ENCODE results near the gene SNAP47.

The SNAP47 gene

DNA sequence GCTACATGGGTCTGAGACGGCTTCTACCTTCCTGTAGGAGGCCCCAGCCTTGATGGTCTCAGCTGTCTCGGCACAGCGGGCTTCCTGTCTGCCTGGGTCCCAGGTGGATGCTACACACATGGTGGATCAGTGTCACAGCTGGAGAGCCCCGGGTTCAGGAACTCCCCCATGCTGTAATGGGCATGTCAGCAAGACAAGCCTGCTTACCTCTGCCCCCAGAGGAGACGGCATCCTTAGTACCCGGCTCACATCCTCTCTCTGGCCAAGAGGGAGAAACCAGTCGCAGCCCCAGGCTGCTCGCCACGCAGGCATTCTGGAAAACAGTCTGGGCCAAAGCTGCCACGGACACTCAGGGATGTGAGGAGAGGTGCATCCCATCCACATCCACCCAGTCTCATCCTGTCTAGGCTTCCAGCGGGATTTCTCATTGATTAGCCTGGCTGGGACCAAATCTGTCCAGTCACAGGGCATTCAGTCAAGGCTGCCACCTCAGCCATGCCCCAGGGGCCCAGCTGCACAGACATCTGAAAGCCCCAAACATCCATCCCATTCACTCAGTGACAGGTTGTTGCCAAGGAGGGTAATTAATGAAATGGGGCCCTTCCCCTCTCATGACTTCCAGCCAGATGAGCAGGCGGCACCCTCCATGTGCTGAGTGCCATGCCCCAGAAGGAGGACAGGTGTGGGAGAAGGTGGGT, 10.5 kb downstream of the SNAP47 start:
- no peak overlapping the region for H3K4me2 ChIP-seq (ENCODE audit: low read length)
- H3K9ac ChIP-seq (ENCODE audit: low read length) = no peak overlapping the region; the same call in 1 of the 2 replicates
- H3K4me1 ChIP-seq (ENCODE audit: insufficient read depth, low read length, severe bottlenecking) = peaks cover 16% of the 10 kb centered on the region
- H3F3A ChIP-seq (ENCODE audit: insufficient read depth, low read length) = no peaks in the 10 kb centered on the region
- H3K27ac ChIP-seq (ENCODE audit: low read depth, low read length, poor library complexity, severe bottlenecking) = no peak overlapping the region
- TF ChIP-seq, protein P1, sequence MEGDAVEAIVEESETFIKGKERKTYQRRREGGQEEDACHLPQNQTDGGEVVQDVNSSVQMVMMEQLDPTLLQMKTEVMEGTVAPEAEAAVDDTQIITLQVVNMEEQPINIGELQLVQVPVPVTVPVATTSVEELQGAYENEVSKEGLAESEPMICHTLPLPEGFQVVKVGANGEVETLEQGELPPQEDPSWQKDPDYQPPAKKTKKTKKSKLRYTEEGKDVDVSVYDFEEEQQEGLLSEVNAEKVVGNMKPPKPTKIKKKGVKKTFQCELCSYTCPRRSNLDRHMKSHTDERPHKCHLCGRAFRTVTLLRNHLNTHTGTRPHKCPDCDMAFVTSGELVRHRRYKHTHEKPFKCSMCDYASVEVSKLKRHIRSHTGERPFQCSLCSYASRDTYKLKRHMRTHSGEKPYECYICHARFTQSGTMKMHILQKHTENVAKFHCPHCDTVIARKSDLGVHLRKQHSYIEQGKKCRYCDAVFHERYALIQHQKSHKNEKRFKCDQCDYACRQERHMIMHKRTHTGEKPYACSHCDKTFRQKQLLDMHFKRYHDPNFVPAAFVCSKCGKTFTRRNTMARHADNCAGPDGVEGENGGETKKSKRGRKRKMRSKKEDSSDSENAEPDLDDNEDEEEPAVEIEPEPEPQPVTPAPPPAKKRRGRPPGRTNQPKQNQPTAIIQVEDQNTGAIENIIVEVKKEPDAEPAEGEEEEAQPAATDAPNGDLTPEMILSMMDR (IDR thresholded peaks at IDR 0.05; ENCODE audit: low read length) = no peak
- TF ChIP-seq EZH2 (IDR thresholded peaks at IDR 0.05; ENCODE audit: borderline replicate concordance, low read length) = no peak
- peaks cover 14% of the 10 kb centered on the region; the same call in 1 of the 2 replicates for H3K36me3 ChIP-seq (ENCODE audit: insufficient read depth, low read length)
- no peaks in the 10 kb centered on the region for H4K20me1 ChIP-seq (ENCODE audit: insufficient read depth, low read length)
- 0 out of 2 replicates have a peak, but pooled peaks cover 4% of the 10 kb centered on the region for H3K79me2 ChIP-seq (ENCODE audit: insufficient read depth, low read length)
- H2AFZ ChIP-seq (ENCODE audit: low read length) = no peak overlapping the region
- no peaks in the 10 kb centered on the region for H3K27me3 ChIP-seq (ENCODE audit: insufficient read depth, low read length)
- H3K9me3 ChIP-seq (ENCODE audit: low read length) = no peaks in the 10 kb centered on the region
- no peak overlapping the region for H3K4me3 ChIP-seq (ENCODE audit: low read depth, low read length, poor library complexity, severe bottlenecking)
- H3K9me2 ChIP-seq (ENCODE audit: low read depth, low read length) = no peaks in the 10 kb centered on the region

DNA sequence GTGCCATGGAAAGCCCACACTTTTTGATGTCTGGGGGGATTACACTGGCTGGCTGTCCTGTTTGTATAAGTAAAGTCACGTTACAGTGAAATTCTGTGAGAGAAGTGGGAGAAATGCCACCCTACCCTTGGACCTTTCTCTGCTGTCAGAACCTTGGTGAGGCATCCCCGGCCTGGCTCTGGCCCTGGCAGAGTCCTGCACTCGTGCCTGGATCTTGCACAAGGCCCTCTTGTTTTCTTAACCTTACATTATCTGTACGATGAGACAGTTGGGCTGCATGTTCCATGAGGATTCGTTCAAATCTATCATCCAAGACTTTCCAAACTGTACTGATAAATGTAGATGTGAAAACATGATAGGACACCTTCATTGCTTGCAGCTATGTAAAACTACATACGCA, 11.4 kb downstream of the SNAP47 start:
- TF ChIP-seq, protein P1 (IDR thresholded peaks at IDR 0.05; ENCODE audit: low read length) = no peak
- no peak for TF ChIP-seq EZH2 (IDR thresholded peaks at IDR 0.05; ENCODE audit: borderline replicate concordance, low read length)
- Histone ChIP-seq H3K9me3 (ENCODE audit: low read length) (no peaks in the 10 kb centered on the region), H3K9ac (ENCODE audit: low read length) (no peak overlapping the region), H3K79me2 (ENCODE audit: insufficient read depth, low read length) (0 out of 2 replicates have a peak, but pooled peaks cover 4% of the 10 kb centered on the region), H3K36me3 (ENCODE audit: insufficient read depth, low read length) (peaks cover 22% of the 10 kb centered on the region; the same call in 1 of the 2 replicates), H3K4me2 (ENCODE audit: low read length) (no peak overlapping the region), H3K9me2 (ENCODE audit: low read depth, low read length) (no peaks in the 10 kb centered on the region), H3K4me3 (ENCODE audit: low read depth, low read length, poor library complexity, severe bottlenecking) (no peak overlapping the region), H3F3A (ENCODE audit: insufficient read depth, low read length) (no peaks in the 10 kb centered on the region), H3K27ac (ENCODE audit: low read depth, low read length, poor library complexity, severe bottlenecking) (no peak overlapping the region), H3K4me1 (ENCODE audit: insufficient read depth, low read length, severe bottlenecking) (peaks cover 16% of the 10 kb centered on the region), H3K27me3 (ENCODE audit: insufficient read depth, low read length) (no peaks in the 10 kb centered on the region), H2AFZ (ENCODE audit: low read length) (no peak overlapping the region), H4K20me1 (ENCODE audit: insufficient read depth, low read length) (no peaks in the 10 kb centered on the region)

DNA sequence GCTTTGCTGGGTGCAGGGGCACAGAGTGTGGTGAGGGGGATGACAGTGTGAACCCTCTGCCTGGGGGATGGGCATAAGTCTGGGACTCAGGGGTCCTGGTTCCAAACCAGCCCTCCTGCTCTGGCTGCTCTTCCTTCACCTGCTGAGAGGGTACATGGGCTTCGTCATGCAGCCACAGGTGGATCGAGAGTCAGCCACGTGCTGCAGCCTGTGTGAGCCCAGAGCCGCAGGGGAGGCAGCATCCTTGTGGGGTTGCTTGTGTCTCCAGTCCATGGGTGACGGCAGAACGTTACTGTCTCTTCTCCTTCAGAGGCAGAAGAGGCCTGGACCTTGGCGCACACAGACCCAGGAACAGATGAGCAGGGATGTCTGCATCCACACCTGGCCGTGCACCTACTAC, 12.1 kb downstream of the SNAP47 start:
- H3K79me2 ChIP-seq (ENCODE audit: insufficient read depth, low read length) = 0 out of 2 replicates have a peak, but pooled peaks cover 4% of the 10 kb centered on the region
- no peak overlapping the region for H3K4me3 ChIP-seq (ENCODE audit: low read depth, low read length, poor library complexity, severe bottlenecking)
- H3K9ac ChIP-seq (ENCODE audit: low read length) = no peak overlapping the region
- peaks cover 16% of the 10 kb centered on the region for H3K4me1 ChIP-seq (ENCODE audit: insufficient read depth, low read length, severe bottlenecking)
- no peaks in the 10 kb centered on the region for H3K27me3 ChIP-seq (ENCODE audit: insufficient read depth, low read length)
- H3K4me2 ChIP-seq (ENCODE audit: low read length) = no peak overlapping the region
- no peaks in the 10 kb centered on the region for H3K9me3 ChIP-seq (ENCODE audit: low read length)
- no peak for TF ChIP-seq EZH2 (IDR thresholded peaks at IDR 0.05; ENCODE audit: borderline replicate concordance, low read length)
- TF ChIP-seq, protein P1 (IDR thresholded peaks at IDR 0.05; ENCODE audit: low read length) = no peak
- no peaks in the 10 kb centered on the region for H4K20me1 ChIP-seq (ENCODE audit: insufficient read depth, low read length)
- H3K27ac ChIP-seq (ENCODE audit: low read depth, low read length, poor library complexity, severe bottlenecking) = no peak overlapping the region
- H2AFZ ChIP-seq (ENCODE audit: low read length) = no peak overlapping the region
- H3K36me3 ChIP-seq (ENCODE audit: insufficient read depth, low read length) = peaks cover 22% of the 10 kb centered on the region; the same call in 1 of the 2 replicates
- no peaks in the 10 kb centered on the region for H3K9me2 ChIP-seq (ENCODE audit: low read depth, low read length)
- no peaks in the 10 kb centered on the region for H3F3A ChIP-seq (ENCODE audit: insufficient read depth, low read length)

Measured in OCI-LY1 (cell line).